ENCODE measurements around the gene VSTM2B.

- TF ChIP-seq, protein P1, sequence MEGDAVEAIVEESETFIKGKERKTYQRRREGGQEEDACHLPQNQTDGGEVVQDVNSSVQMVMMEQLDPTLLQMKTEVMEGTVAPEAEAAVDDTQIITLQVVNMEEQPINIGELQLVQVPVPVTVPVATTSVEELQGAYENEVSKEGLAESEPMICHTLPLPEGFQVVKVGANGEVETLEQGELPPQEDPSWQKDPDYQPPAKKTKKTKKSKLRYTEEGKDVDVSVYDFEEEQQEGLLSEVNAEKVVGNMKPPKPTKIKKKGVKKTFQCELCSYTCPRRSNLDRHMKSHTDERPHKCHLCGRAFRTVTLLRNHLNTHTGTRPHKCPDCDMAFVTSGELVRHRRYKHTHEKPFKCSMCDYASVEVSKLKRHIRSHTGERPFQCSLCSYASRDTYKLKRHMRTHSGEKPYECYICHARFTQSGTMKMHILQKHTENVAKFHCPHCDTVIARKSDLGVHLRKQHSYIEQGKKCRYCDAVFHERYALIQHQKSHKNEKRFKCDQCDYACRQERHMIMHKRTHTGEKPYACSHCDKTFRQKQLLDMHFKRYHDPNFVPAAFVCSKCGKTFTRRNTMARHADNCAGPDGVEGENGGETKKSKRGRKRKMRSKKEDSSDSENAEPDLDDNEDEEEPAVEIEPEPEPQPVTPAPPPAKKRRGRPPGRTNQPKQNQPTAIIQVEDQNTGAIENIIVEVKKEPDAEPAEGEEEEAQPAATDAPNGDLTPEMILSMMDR (conservative IDR thresholded peaks at IDR 0.05; ENCODE audit: low read length) = no peak
- TF ChIP-seq EZH2phosphoT487 (IDR thresholded peaks at IDR 0.05; ENCODE audit: borderline replicate concordance, low read depth, low read length) = no peak
Observed at GRCh38 chr19:29530540-29531457, 5.0 kb downstream of the VSTM2B start.

Measured in OCI-LY7 (cell line).